GM18907 (cell line): ENCODE results near the gene PTPRG.

ENCODE experiments used
- ATAC-seq: cut with Tn5 transposase; IDR thresholded peaks from one replicate; pipeline ENCODE4 v1.9.1; 2021; ENCODE audit warnings: mild to moderate bottlenecking, moderate library complexity; ENCODE audit not compliant: unreplicated experiment

The PTPRG gene

GRCh38 chr3:62238431-62238830, 677.1 kb downstream of the PTPRG start:
- peak; percentile 80 for ATAC-seq

GRCh38 chr3:62241279-62241678, 679.9 kb downstream of the PTPRG start:
- ATAC-seq, result no peak

- ATAC-seq, result no peak
Observed at GRCh38 chr3:62242831-62243509, 681.6 kb downstream of the PTPRG start.

- ATAC-seq, result no peak
Observed at GRCh38 chr3:62246094-62246493, 684.7 kb downstream of the PTPRG start.

- no peak for ATAC-seq
Observed at GRCh38 chr3:62246985-62247384, 685.6 kb downstream of the PTPRG start.

- no peak for ATAC-seq
Observed at GRCh38 chr3:62248734-62249483, 687.5 kb downstream of the PTPRG start.

GRCh38 chr3:62249484-62249776, 688.1 kb downstream of the PTPRG start:
- no peak for ATAC-seq

- no peak for ATAC-seq
Observed at GRCh38 chr3:62249855-62250543, 688.6 kb downstream of the PTPRG start.

- no peak for ATAC-seq
Observed at GRCh38 chr3:62252438-62253157, 691.2 kb downstream of the PTPRG start.

- no peak for ATAC-seq
Observed at GRCh38 chr3:62253971-62254370, 692.6 kb downstream of the PTPRG start.

- no peak for ATAC-seq
Observed at GRCh38 chr3:62255758-62256157, 694.4 kb downstream of the PTPRG start.

GRCh38 chr3:62259924-62260323, 698.6 kb downstream of the PTPRG start:
- ATAC-seq, result no peak

- no peak for ATAC-seq
Observed at GRCh38 chr3:62260655-62261054, 699.3 kb downstream of the PTPRG start.

GRCh38 chr3:62261121-62261520, 699.8 kb downstream of the PTPRG start:
- ATAC-seq, result no peak

- no peak for ATAC-seq
Observed at GRCh38 chr3:62261736-62262135, 700.4 kb downstream of the PTPRG start.

- no peak for ATAC-seq
Observed at GRCh38 chr3:62265528-62265927, 704.2 kb downstream of the PTPRG start.

- no peak for ATAC-seq
Observed at GRCh38 chr3:62266668-62267283, 705.4 kb downstream of the PTPRG start.

GRCh38 chr3:62276658-62277180, 715.3 kb downstream of the PTPRG start:
- ATAC-seq, result no peak

- ATAC-seq, result no peak
Observed at GRCh38 chr3:62277450-62277849, 716.1 kb downstream of the PTPRG start.

- ATAC-seq, result no peak
Observed at GRCh38 chr3:62277986-62278385, 716.6 kb downstream of the PTPRG start.

GRCh38 chr3:62281726-62282125, 720.4 kb downstream of the PTPRG start:
- no peak for ATAC-seq
